Activated CD8-positive, alpha-beta memory T cell treated with anti-CD3 and anti-CD28 coated beads for 36 hours (primary cell): Measurements from ENCODE around the gene ANKH. TPM values are rescaled to one million over a fixed set of nuclear protein-coding genes. Genes with fewer than 3 reads are reported as not detected.
"Not testable (repeated sequence)": the region's sequence is repeated elsewhere in the genome, so short reads cannot be mapped to it uniquely, and the experiment has no call there.

ENCODE experiments used
- CTCF ChIA-PET: fragments of 350-600 bp; sonication (Branson Sonifier 250); formaldehyde crosslinking; loops from one replicate; lab custom pipeline; 2021; ENCODE audit warnings: antibody characterized with exemption; lab: Charles Lee
- POLR2A ChIA-PET: fragments of 350-600 bp; sonication (Branson Sonifier 250); formaldehyde crosslinking; loops from one replicate; lab custom pipeline; 2021; ENCODE audit warnings: antibody characterized with exemption; lab: Charles Lee
- total RNA-seq, 2 experiments: library from RNA; stranded (reverse); gene quantifications; one replicate each; pipeline ENCODE4 v1.2.3, GENCODE V29; 2021

The ANKH gene
- total RNA-seq, 2 experiments from 2014 or later, result 88.6 to 90.1 TPM

DNA sequence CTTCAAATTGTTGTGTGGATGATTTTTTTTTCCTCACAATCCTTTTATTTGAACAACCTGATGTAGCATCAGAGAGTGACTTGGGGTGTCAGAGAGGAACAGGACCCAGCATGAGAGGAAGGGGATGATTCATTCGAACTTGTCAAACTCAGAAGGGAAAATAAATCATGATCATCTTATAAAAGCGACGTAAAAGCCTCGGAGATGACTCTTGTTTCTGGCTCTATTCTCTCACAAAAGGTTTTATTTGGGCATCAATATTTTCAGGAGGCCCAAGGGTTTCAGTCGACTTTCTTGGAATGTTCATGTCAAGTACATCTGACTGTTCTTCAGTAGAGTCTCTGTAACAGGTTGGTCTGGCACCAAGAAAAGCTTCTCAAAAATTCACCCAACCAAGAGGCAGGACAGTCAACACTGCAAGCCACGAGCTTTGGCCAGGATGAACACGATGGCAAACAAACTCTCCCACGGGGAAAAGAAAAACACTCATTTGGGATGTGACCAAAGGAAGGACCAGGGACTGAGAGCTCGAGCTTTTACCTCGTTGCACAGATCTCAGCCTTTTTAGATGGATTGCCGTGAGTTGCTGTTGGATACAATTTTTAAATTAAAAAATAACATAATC, 55.1 kb downstream of the ANKH start:
- POLR2A ChIA-PET, result interaction anchor here (0.5 kb wide), 1 partner anchor 97 kb away, joined by 6 read pairs; no protein-coding TSS in a partner anchor
- CTCF ChIA-PET, result interaction anchor here (0.9 kb wide), 1 partner anchor 9 kb away, joined by 3 read pairs; no protein-coding TSS in a partner anchor

DNA sequence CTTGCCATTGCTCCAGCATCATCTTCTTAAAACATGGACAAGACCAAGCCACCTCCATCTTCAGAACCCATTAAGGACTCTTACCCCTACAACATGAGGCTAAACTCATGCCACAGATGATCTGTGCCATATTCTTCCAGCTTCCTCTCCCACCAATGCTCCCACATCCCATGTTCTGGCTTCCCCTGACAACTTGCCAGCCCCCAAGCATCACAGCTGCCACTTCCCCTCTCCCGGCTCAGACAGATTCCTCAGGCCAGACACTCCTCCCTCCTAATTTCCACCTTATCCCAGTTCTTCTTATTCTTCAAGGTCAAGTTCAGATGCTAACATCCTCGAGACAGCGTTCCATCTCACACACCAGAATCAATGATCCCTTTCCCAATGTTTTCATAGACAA, 57.8 kb downstream of the ANKH start:
- POLR2A ChIA-PET, result interaction anchor here (0.6 kb wide), 1 partner anchor 58 kb away, joined by 3 read pairs; the partner anchor contains the start of gene ANKH
- CTCF ChIA-PET, result interaction anchor here (1.3 kb wide), 1 partner anchor 190 kb away, joined by 4 read pairs; no protein-coding TSS in a partner anchor

DNA sequence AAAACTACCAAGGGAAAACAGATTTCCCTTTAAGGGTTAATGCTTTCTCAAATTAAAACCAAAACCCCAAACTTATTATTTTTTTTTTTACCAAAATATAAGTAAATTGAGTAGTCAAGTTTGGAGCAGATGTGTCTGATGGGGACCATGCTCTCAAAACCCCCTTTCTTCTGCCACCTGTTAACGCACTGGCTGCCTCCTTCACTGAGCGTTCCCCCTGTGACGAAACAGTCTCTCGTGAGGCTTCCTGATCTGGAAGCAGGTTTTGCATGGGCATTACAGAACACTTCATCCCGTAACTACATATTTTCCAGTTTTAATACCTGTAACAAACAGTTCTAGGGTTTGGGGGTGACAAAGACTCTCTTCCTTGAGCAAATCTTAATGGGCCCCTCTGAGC, 59.4 kb downstream of the ANKH start:
- CTCF ChIA-PET, result interaction anchor here (0.6 kb wide), 1 partner anchor 191 kb away, joined by 3 read pairs; no protein-coding TSS in a partner anchor
- POLR2A ChIA-PET, result no interaction called here

DNA sequence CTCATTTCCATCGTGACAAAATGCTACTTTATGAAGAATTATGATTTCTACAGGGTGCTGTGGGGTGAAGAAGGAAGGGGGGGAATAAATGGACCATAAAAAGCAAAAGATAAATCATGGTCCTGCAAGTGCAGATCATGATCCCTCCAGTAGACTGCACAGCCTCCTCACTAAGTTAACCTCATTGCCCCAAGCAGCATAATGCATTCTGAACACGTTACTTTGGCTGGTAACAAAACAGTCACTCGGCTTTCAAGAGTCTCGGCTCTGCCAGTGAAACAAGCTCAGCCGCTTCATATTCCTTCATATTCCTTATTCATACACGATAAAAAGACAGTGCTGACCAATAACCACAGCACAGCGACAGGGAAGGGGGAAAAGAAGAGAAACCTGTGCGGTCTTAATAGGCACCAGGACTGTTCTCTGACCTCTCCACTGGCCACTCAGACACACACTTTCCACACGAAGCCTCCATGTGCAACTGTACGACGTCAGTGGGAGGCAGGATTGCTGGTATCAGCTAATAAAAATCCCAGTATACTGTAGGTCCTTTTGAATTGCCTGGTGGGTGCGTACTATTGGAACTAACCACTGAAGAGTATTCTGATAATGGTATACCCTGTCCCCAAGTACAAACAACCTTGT, 60.5 kb downstream of the ANKH start:
- POLR2A ChIA-PET, result no interaction called here
- CTCF ChIA-PET, result interaction anchor here (0.6 kb wide), 1 partner anchor 192 kb away, joined by 3 read pairs; no protein-coding TSS in a partner anchor

DNA sequence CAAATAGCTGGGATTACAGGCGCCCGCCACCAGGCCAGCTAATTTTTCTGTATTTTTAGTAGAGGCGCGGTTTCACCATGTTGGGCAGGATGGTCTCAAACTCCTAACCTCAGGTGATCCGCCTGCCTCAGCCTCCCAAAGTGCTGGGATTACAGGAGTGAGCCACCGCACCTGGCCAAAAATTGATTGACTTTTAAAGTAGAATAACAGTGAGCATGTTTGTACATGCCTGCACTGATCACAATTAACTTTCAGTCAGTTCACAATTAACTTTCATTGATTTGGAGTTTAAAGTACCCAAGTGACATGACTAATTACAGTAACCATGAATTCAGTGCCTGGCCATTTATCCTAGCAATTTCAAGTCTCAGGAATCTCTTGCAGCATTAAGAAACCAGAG, 61.3 kb downstream of the ANKH start:
- POLR2A ChIA-PET, result interaction anchor here (0.7 to 1.5 kb wide), 3 partner anchors 57 to 79 kb away, joined by 3 to 10 read pairs (median 4); no protein-coding TSS in a partner anchor
- CTCF ChIA-PET, result no interaction called here

DNA sequence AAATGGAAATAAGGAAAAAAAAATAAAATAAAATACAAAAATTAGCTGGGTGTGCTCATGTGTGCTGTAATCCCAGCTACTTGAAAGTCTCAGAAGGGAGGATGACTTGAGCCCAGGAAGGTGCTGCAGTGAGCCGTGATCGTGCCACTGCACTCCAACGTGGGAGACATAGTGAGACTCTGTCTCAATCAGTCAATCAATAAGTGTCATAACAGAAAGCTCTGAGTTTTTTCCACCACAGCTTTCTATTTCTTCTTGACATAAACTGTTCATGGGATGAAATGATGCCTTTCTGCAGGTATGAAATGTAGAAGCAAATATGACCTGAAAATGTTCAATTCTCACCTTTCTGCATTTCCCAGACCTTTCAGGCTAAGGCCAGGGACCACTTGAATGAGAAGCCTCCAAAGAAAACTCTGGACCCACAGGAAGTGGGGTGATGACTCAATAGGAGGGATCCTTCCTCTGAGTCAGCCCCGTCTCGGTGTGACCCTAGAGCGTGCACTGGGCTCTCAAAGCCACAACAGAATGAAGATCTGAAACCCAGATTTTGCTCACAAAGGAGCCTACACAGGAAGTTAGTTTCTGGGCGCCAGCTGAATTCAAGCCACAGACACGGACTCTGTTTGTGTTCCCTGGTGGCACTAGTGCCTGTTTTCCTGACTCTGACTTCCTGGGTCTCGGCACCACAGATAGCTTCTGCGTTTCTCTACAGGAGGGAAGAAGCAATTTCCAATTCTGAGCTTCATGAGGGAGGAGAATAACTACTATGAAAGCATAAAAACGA, 62.0 kb downstream of the ANKH start:
- POLR2A ChIA-PET, result interaction anchor here (0.6 to 1.5 kb wide), 8 partner anchors 9 to 101 kb away, joined by 3 to 10 read pairs (median 4); no protein-coding TSS in a partner anchor

DNA sequence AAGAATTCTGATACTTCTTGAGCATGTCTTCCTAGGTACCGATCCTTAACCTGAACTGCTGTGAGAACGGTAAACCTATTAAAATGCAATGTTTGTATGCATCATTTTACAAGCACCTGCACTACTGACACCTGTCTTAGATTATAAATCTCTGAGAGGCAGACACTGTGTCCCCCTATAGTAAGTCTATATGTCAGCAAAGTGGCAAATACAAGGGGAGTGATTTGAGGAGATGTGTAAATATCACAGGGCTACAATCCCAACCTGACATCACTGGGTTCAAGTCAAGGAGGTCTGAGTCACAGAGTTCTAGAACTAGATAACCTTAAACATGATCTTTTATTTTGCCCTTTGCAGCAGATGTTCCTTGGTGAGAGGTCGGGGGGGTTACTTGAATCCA, 64.1 kb downstream of the ANKH start:
- POLR2A ChIA-PET, result no interaction called here
- CTCF ChIA-PET, result interaction anchor here (1.4 kb wide), 1 partner anchor 63 kb away, joined by 3 read pairs; no protein-coding TSS in a partner anchor

More for the DNA sequence above, 62.0 kb downstream of the ANKH start:
- CTCF ChIA-PET, result interaction anchor here (0.6 to 0.7 kb wide), 3 partner anchors 33 to 374 kb away, joined by 3 to 4 read pairs (median 3); no protein-coding TSS in a partner anchor

DNA sequence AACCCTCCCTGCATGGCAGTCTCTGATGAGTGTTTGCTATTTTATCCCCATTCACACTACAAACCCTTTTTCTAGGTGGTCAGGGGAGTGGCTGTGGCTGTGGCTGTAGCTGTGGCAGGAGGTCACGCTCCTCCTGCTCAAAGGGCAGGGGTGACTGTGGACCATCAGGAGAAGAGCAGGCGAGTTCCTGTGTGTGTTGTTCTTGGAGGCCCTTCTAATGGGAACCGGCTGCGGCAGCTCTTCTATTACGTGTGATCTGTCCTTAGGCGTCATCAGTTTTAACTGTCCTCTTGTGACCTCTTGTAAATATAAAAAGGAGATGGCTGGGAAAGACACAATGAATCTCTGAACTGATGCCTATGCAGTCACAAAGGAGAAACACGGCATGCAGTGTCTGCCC, 65.1 kb downstream of the ANKH start:
- CTCF ChIA-PET, result no interaction called here

DNA sequence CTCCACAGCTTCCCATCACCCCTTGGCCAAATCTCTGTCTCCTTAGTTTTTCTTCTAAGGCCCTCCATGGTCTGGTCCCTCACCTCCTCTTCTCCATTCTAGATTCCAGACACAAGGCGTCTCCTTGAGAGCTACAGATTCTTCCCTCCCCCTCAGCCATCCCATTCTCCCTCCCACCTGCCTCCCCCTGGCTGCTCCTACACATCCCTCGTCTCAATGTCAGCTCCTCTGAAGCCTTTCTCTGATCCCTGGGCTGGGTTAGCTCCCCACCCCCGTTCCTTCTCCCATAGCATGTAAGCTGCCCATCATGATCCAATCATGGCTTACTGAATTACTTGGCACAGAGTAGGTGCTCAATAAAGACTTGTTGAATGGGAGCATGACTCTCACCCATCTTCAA, 69.0 kb downstream of the ANKH start:
- POLR2A ChIA-PET, result no interaction called here
- CTCF ChIA-PET, result no interaction called here

More for the DNA sequence above, 65.1 kb downstream of the ANKH start:
- POLR2A ChIA-PET, result no interaction called here

DNA sequence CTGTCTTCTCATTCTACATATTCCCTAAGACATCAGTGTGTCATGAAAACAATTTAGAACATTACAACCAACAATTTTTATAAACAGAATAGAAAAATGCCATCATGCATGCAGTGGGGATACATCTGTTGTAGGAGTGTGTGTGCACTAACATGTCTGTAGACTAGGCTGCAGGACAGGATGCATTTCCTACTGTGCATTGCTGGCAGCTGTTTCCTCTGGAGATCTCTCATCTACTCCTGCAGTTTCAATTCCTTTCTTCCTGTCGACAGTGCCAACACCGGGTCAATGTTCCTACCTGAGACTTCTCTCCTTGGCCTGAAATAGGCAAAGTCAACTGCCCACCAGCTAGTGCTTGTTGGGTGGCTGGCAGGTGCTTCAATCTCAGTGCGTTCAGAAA, 69.8 kb downstream of the ANKH start:
- POLR2A ChIA-PET, result no interaction called here

DNA sequence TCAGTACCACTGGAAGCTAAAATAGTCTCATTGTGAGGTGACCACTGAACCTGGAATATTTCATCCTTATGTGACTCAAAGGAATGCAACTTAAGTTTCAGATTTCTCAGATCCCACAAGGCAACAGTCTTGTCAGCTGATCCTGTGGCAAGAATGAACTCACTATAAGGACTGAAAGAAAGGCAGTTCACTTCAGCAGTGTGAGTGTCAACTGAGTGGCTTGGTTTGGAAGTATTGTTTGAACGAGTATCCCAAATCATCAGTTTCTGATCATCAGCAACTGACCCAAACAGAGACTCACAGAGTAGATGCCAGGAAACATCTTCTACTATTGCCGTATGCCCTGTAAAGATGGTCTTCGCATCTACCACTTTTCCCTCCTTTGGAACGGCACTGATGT, 74.2 kb downstream of the ANKH start:
- POLR2A ChIA-PET, result not testable (repeated sequence)
- CTCF ChIA-PET, result interaction anchor here (0.6 kb wide), 1 partner anchor 46 kb away, joined by 3 read pairs; no protein-coding TSS in a partner anchor

More for the DNA sequence above, 69.8 kb downstream of the ANKH start:
- CTCF ChIA-PET, result no interaction called here

DNA sequence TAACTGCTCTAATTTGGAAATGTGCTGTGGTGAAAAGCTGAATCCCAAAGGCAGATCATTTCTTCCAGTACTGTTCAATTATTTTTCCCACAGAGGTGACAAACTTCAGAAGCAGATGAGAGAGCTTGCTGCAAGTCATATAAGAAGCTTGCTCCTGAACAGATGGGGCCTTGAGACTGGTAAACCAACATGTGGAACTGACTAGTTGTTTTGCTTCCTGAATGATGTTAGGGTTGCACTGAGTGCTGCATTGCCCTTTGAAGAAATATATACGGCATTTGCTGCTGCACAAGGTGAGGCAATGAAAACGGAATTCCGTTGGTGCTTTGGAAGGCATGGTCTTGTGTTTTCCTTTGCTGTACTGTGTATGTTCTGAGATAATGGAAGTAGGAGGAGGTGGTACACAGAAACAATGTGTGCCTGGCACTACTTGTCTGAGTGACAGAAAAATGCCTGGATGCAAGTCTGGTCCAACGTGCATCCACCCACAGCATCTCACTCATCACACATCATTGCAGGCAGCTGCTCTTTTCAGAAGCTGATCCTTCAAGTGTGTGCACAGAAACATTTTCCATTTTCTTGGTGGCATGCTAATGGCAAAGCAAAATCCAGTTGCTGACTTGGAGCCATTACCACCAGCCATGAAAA, 76.9 kb downstream of the ANKH start:
- ChIA-PET CTCF (no interaction called here), POLR2A (no interaction called here)

DNA sequence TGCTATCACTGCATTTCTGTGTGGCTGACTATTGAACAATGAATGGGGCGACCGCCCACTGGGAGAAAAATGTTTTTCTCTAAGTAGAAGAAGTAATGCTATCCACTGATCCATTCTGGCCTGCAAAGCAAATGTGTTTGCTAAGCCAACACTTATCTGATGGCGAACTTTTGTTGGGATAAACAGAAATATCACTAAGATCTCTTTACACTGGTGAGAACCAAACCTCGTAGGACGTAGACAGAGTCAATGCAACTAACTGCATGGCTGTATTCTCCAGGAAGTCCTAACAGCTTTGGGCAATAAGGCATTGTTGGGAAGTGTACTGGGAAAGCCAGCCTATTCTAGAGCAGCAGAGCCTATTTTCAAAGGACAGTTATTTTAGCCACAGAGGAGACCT, 77.7 kb downstream of the ANKH start:
- POLR2A ChIA-PET, result no interaction called here
- CTCF ChIA-PET, result no interaction called here

DNA sequence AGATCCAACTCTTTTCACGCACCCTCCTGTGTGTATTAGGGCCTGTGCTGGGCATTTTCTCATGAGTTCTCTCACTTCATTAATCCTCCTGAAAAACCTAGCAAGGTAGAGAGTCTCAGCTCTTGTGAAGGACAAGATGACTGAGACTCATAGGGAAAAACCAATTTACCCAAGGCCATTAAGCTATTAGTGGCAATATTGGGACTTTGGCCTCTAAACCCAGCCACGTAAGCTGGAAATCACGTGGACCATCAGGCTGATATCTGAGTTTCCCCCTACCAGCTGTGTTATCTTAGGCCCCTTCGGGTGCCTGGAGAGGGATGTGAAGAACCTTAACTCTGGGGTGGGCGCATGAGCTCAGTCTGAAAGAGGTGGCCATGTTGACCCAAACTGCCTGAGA, 80.7 kb downstream of the ANKH start:
- POLR2A ChIA-PET, result no interaction called here
- CTCF ChIA-PET, result interaction anchor here (1.1 kb wide), 1 partner anchor 10 kb away, joined by 4 read pairs; no protein-coding TSS in a partner anchor

DNA sequence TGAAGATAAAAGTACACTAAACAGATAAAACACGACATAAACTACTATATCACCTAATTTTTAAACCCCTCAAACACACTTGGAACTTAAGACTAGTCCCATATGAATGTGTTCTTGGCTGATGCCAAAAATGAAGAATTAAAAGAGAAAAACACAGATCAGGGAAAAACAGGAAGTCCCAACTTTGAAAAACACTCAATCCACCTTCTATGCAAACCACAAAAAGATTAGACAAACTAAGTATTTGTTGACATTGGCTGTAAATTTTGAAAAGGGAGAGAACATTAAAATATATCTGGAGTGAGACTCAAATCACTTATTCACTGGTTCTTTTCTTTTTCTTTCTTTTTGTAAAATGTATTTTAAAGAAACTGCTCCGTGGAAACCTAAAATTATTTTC, 81.4 kb downstream of the ANKH start:
- ChIA-PET CTCF (no interaction called here), POLR2A (no interaction called here)

DNA sequence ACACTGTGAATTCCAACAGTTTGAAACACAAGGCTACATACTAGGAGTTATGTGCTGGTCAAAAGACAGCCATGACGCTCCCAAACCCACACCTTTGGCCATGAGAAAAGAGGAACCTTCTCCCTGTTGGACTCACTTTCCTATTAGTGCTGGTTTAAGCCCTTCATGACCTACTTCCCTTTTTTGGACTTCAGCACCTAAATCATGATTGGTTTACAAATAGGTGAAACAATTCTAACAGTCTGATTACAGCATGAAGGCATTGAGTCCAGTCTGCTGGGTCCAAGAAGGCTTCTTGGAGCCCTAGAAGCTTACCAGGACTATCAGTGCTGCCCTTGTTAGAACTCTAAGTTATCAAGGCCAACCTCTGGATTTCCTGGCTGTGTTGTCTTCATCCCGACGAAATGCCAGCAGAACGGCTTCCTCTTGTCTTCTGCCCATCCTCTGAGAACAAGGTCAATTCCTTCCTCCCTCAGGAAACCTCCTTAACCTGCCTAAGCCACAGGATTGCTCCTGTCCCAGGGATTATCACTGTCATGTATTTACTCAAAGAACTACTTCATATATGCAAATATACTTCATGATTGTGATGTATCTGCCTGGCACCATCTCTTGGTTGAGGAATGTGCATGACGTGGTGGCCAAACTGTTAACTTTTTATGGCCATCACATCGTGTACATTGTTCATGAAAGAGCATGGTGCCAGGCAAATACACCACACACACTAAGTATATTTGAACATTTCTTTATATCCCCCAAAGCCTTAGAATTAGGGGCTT, 83.6 kb downstream of the ANKH start:
- POLR2A ChIA-PET, result no interaction called here
- CTCF ChIA-PET, result no interaction called here

DNA sequence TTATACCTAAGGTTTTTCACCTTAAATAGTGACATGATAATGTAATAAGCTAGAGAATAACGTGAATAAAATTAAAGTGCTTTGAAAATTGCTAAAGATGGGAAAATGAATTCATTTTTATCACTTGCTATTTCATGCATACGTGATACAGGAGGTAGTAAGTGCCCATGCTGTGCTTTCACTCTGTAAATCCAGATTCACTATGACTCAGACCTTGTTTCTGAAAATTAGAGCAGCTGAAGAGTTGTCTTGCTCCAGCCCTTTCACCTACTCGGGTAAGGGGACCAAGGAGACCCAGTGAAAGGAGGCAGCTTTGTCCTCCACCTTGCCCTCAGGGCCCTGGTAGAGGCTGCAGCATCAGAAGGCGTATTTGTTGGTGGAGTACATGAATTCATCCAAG, 87.9 kb downstream of the ANKH start:
- POLR2A ChIA-PET, result no interaction called here
- CTCF ChIA-PET, result no interaction called here

DNA sequence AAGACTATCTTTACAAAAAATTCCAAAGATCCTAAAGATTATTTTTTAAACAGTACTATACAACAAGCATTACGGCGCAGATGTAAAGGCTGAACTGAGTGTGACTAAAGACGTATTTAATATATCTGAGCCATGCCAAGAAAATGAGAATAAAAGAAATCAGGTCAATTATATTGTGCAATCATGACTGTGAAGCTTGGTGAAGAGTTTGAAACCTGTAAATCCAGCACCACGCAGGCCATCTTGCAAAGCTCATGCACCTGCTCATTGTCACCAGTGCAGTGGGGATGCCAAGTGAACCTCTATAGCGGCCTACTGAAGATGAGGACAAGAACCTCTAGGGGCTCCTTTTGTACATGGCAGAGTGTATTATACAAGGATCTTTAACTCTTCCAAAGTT, 89.0 kb downstream of the ANKH start:
- POLR2A ChIA-PET, result no interaction called here
- CTCF ChIA-PET, result no interaction called here
